Measurements from ENCODE around the gene DIP2C.

The DIP2C gene

DNA sequence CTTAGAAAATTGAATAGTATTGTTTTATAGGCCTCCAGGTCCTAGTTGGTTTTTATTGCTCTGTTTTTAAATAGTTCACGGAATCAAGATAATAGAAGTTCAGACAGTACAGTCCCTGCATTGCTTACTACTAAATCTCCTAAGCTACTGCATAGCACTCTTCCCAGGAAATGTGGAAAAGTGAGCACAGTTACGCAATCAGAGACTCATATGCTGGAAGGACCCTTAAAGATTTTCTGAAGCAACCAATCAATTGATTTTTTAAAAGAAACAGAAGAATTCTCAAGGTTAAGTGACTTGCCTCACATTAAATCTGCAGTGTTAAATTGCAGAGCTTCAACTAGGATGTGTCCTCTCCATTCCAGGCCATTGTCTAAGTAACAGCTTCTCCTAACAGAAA lies 23.1 kb upstream of the DIP2C start:
- H3K79me2 ChIP-seq (ENCODE audit: insufficient read depth, low read length): no peaks in the 10 kb centered on the region
- H2AFZ ChIP-seq (ENCODE audit: low read length): no peak overlapping the region
- no peaks in the 10 kb centered on the region for H3K4me1 ChIP-seq (ENCODE audit: insufficient read depth, low read length, poor library complexity, severe bottlenecking)
- H3K36me3 ChIP-seq (ENCODE audit: insufficient read depth, low read length): no peaks in the 10 kb centered on the region
- H3K27me3 ChIP-seq (ENCODE audit: insufficient read depth, low read length, poor library complexity, severe bottlenecking): no peaks in the 10 kb centered on the region
- no peak overlapping the region for H3K4me3 ChIP-seq (ENCODE audit: low read length, poor library complexity, severe bottlenecking)
- TF ChIP-seq, protein P1, sequence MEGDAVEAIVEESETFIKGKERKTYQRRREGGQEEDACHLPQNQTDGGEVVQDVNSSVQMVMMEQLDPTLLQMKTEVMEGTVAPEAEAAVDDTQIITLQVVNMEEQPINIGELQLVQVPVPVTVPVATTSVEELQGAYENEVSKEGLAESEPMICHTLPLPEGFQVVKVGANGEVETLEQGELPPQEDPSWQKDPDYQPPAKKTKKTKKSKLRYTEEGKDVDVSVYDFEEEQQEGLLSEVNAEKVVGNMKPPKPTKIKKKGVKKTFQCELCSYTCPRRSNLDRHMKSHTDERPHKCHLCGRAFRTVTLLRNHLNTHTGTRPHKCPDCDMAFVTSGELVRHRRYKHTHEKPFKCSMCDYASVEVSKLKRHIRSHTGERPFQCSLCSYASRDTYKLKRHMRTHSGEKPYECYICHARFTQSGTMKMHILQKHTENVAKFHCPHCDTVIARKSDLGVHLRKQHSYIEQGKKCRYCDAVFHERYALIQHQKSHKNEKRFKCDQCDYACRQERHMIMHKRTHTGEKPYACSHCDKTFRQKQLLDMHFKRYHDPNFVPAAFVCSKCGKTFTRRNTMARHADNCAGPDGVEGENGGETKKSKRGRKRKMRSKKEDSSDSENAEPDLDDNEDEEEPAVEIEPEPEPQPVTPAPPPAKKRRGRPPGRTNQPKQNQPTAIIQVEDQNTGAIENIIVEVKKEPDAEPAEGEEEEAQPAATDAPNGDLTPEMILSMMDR (conservative IDR thresholded peaks at IDR 0.05; ENCODE audit: low read length): no peak
- no peak for TF ChIP-seq EZH2phosphoT487 (IDR thresholded peaks at IDR 0.05; ENCODE audit: borderline replicate concordance)
- no peaks in the 10 kb centered on the region for H3K9me2 ChIP-seq (replicated peaks; ENCODE audit: low read depth, low read length)
- peaks cover 16% of the 10 kb centered on the region; the same call in 1 of the 2 replicates for H3K9me3 ChIP-seq (ENCODE audit: insufficient read depth, low read depth, low read length)
- H4K20me1 ChIP-seq (ENCODE audit: insufficient read depth, low read length, poor library complexity, severe bottlenecking): no peaks in the 10 kb centered on the region
- H3F3A ChIP-seq (ENCODE audit: low read depth): no peaks in the 10 kb centered on the region
- H3K9ac ChIP-seq (ENCODE audit: low read depth, low read length, poor library complexity, severe bottlenecking): no peak overlapping the region
- H3K4me2 ChIP-seq (ENCODE audit: low read depth, low read length, poor library complexity, severe bottlenecking): no peak overlapping the region

DNA sequence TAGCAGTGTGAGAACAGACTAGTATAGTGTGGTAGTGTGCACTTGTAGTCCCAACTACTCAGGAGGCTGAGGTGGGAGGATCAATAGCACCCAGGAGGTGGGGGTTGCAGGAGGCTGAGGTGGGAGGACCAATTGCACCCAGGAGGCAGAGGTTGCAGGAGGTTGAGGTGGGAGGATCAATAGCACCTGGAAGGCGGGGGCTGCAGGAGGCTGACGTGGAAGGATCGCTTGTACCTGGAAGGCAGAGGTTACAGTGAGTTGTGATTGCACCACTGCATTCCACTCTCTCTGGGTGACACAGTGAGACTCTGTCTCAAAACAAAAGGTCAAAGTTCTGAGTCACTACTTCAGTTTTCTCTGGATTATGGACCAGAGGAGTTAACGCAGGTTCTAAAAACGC lies 22.6 kb upstream of the DIP2C start:
- Histone ChIP-seq H3K9me3 (ENCODE audit: insufficient read depth, low read depth, low read length) (peaks cover 16% of the 10 kb centered on the region; the same call in 1 of the 2 replicates), H4K20me1 (ENCODE audit: insufficient read depth, low read length, poor library complexity, severe bottlenecking) (no peaks in the 10 kb centered on the region), H3K4me3 (ENCODE audit: low read length, poor library complexity, severe bottlenecking) (no peak overlapping the region), H3K9ac (ENCODE audit: low read depth, low read length, poor library complexity, severe bottlenecking) (no peak overlapping the region), H3K9me2 (replicated peaks; ENCODE audit: low read depth, low read length) (no peaks in the 10 kb centered on the region), H3F3A (ENCODE audit: low read depth) (no peaks in the 10 kb centered on the region), H3K27me3 (ENCODE audit: insufficient read depth, low read length, poor library complexity, severe bottlenecking) (no peaks in the 10 kb centered on the region), H3K36me3 (ENCODE audit: insufficient read depth, low read length) (no peaks in the 10 kb centered on the region), H3K79me2 (ENCODE audit: insufficient read depth, low read length) (no peaks in the 10 kb centered on the region), H2AFZ (ENCODE audit: low read length) (no peak overlapping the region), H3K4me1 (ENCODE audit: insufficient read depth, low read length, poor library complexity, severe bottlenecking) (no peaks in the 10 kb centered on the region), H3K4me2 (ENCODE audit: low read depth, low read length, poor library complexity, severe bottlenecking) (no peak overlapping the region)
- no peak for TF ChIP-seq EZH2phosphoT487 (IDR thresholded peaks at IDR 0.05; ENCODE audit: borderline replicate concordance)
- TF ChIP-seq, protein P1 (conservative IDR thresholded peaks at IDR 0.05; ENCODE audit: low read length): no peak

DNA sequence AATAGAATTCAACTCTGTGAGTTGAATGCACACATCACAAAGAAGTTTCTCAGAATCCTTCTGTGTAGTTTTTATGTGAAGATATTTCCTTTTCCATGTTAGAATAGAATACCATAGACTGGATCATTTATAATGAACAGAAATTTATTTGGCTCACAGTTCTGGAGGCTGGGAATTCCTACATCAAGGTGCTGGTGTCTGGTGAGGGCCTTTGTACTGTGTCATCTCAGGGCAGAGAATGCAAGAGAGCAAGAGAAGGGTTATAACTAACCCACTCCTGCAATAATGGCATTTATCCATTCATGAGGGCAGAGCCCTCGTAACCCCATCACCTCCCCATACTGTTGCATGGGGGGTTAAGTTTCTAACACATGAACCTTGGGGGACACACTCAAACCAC lies 18.4 kb upstream of the DIP2C start:
- no peak overlapping the region for H3K9ac ChIP-seq (ENCODE audit: low read depth, low read length, poor library complexity, severe bottlenecking)
- H3K36me3 ChIP-seq (ENCODE audit: insufficient read depth, low read length): no peaks in the 10 kb centered on the region
- H3K4me2 ChIP-seq (ENCODE audit: low read depth, low read length, poor library complexity, severe bottlenecking): no peak overlapping the region
- H3K9me3 ChIP-seq (ENCODE audit: insufficient read depth, low read depth, low read length): peaks cover 16% of the 10 kb centered on the region; the same call in 1 of the 2 replicates
- no peaks in the 10 kb centered on the region for H4K20me1 ChIP-seq (ENCODE audit: insufficient read depth, low read length, poor library complexity, severe bottlenecking)
- no peaks in the 10 kb centered on the region for H3K79me2 ChIP-seq (ENCODE audit: insufficient read depth, low read length)
- H3K27me3 ChIP-seq (ENCODE audit: insufficient read depth, low read length, poor library complexity, severe bottlenecking): no peaks in the 10 kb centered on the region
- no peak overlapping the region for H2AFZ ChIP-seq (ENCODE audit: low read length)
- H3K4me1 ChIP-seq (ENCODE audit: insufficient read depth, low read length, poor library complexity, severe bottlenecking): no peaks in the 10 kb centered on the region
- no peaks in the 10 kb centered on the region for H3F3A ChIP-seq (ENCODE audit: low read depth)
- H3K9me2 ChIP-seq (replicated peaks; ENCODE audit: low read depth, low read length): no peaks in the 10 kb centered on the region
- no peak overlapping the region for H3K4me3 ChIP-seq (ENCODE audit: low read length, poor library complexity, severe bottlenecking)
- TF ChIP-seq EZH2phosphoT487 (IDR thresholded peaks at IDR 0.05; ENCODE audit: borderline replicate concordance): no peak
- TF ChIP-seq, protein P1 (conservative IDR thresholded peaks at IDR 0.05; ENCODE audit: low read length): no peak

Data from Loucy (cell line).